RKO (cell line): Measurements from ENCODE around the gene GK2.

Experiments used
- DNase-seq: peaks from one replicate; pipeline ENCODE4 v3.0.0-alpha.2; 2016; ENCODE audit warnings: low spot score

GK2 gene

DNA sequence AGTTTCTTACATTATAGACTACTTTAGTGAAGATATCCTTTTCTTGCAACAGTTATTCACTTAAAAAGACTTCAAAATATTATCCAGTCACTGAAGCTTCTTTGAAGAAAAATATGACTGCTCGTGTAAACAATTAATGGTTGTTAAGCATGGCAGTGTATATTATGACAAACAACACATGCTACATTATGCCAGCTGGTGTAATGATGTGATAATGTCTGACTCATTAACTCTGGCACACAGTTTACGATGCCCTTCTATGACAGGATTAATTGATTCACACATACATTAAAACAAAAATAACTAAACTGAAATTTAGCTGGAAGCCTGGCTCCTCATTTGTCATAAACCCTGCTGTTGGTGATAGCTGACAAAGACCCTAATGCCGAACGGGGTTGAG lies 22.4 kb downstream of the GK2 start:
- DNase-seq = peak; percentile 29

DNA sequence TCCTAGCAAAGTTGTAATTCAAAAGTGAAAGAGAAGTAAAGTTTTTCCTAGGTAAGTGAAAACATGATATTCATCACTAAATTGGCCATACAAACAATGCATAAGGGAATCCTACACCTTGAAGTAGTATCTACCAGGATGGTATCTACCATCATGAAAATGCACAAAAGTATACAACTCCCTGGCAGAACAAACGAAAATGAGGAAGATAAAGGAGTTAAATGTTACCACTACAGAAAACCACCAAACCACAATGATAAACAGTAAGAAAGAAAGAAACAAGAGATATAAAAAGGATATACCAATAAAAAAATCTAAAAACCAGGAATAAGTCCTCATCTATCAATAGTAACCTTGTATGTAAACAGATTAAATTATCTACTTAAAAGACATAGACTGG lies 26.9 kb downstream of the GK2 start:
- no peak for DNase-seq

DNA sequence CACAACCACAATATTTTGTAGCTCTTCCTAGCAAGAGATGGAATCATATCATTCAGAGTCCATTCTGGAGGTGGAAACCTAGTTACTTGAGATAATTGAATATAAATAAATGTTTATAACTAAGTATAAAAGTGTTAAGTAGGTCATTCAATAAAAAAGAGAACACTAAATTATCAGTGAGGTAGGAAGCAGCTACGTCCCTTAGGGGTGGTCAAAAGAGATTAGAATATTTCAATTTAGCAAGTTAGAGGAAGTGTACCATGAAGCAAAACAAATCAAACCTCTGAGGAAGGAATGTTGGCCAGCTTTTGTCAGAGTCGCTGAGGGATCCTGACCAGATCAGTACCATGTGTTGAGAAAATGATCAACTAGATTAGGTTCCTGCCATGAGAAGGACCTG lies 38.0 kb downstream of the GK2 start:
- no peak for DNase-seq

DNA sequence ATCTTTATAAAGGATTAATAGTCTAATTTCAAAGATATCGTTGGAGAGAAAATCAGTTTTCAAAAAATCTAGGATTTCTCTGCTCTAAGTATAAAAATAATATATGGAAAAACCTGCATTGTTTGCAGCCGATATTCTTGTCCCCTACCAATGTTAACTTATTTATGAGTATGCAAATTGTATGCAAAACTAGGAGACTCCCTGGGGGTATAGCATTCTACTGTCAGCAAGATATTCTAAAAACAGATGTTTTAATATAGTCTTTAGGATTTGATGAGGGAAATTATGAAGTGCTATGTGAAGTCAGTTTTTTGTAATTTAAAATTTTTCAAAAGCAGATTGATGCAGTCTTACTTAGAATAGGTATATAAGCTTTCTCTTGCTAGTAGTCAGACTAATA lies 40.9 kb downstream of the GK2 start:
- DNase-seq = no peak

DNA sequence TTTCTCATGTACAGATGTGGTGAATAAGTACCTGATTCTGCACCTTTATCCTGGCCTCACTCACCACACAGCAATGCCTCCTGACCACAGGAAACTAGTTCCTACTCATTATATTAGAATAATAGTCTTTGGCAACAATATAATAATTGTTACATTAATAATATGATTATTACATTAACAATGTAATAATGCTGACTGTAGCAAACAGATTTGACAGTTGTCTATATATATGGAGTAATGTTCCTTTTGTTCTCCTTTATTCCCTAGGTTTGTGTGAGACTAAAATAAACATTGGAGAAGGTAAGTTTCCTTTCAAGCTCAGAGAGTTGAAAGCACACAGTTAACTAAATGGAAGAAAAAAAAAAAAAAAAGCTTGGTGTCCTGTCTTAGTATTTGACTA lies 41.6 kb downstream of the GK2 start:
- no peak for DNase-seq

DNA sequence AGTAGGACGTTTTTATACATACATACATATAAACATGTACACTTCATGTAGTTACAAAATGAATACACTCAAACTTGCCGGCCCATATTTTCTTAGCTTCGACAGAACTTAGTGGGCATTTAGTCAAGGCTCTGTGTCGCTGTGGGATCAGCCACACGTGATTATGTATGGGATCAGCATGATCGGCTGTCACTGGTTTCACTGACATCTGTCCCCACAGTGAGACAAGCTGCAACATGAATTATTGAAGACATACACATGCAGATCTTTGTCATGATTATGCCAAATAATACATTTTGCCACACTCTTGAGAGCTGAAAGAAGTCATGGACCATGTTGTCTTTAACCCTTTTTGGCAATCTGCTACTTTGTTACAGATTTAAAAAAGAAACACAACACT lies 44.0 kb downstream of the GK2 start:
- no peak for DNase-seq

DNA sequence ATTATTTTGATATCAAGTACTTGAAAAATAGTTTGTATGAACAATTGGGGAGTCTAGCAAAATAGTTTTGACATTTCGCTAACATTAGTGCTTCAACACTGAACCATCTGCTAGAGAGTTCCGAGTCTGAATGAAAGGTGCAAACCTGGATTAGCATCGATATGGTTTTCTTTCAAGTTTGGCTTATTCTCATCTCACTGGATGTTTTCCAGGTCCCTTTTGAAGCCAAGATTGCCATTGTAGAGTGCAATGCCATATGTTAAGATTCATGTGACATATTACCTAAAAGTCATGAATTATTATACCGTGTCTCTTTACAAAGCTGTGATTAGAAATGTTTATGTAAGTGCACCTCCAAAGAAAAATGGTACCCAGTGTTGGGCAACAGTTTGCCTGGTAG lies 45.4 kb downstream of the GK2 start:
- no peak for DNase-seq

DNA sequence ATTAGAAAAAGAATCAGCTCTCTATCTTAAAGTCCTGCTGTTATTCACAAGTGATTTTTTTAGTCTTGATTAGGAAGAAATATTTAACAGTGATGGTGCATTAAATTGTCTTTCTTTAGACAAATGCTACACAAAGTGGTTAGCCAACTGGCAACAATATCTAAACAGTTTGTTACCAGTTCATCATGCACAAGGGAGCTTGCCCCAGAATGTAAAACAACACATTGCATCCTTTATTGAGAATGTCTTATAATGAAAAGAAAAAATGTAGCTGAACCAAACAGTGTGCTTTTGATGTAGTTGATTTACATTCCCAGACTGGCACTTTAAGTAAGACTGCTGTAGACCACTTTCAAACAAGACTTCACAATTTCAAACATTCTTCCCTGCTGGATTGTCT lies 48.0 kb downstream of the GK2 start:
- DNase-seq = no peak

DNA sequence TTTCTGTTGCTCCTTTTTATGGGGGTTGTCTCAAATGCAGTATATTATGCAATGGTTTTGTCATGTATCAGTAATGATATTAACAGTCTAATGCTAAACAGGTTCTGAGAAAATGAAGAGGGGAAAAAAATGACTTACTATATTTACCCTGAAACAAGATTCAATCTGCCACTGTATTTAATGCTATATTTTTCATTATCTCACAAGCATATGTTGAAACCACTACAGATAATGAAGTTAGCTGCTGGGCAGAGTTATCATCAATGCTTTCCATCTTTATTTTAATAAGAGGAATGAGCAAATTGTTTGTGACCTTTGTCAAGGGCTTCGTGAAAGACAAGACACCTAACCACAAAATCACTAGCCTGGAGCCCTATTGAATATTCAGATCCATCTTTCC lies 49.6 kb downstream of the GK2 start:
- DNase-seq = no peak

DNA sequence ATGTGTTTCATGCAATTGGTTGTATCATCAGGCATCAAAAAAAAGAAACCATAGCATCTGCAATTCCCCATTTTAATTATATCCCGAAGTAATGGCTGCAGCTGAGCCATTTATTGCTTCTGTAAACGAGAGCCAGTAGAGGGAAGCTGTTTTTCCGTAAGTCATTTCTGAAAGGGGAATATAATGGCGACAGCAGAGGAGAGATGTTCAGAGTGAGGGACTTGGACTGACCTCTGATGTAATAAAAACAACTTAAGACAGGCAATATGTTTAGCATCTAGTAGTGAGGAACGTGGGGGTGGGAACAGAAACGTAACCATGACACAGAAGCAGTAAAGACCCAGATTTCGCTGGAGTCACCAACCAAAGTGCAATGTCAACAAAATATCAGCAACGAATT lies 50.7 kb downstream of the GK2 start:
- no peak for DNase-seq
